Breast epithelium (tissue), 3 donors: ENCODE measurements around the gene NCDN.

ENCODE experiments used
- POLR2A ChIP-seq: fragments of 450-650 bp; IDR thresholded peaks from one replicate; pipeline ENCODE4 v1.6.1; 2016; ENCODE audit warnings: antibody characterized with exemption, mild to moderate bottlenecking, moderate library complexity
- TF ChIP-seq, protein P1 (sequence below), 3 donors: fragments of 450-650 bp; IDR thresholded peaks; one replicate each; pipeline ENCODE4 v1.5.1; 2016 to 2017; ENCODE audit warnings: antibody characterized with exemption in 3 of 3, mild to moderate bottlenecking in 3 of 3, moderate library complexity in 3 of 3

GRCh38 chr1:35537806-35538205 is 19.8 kb upstream of the NCDN start:
- TF ChIP-seq, protein P1, sequence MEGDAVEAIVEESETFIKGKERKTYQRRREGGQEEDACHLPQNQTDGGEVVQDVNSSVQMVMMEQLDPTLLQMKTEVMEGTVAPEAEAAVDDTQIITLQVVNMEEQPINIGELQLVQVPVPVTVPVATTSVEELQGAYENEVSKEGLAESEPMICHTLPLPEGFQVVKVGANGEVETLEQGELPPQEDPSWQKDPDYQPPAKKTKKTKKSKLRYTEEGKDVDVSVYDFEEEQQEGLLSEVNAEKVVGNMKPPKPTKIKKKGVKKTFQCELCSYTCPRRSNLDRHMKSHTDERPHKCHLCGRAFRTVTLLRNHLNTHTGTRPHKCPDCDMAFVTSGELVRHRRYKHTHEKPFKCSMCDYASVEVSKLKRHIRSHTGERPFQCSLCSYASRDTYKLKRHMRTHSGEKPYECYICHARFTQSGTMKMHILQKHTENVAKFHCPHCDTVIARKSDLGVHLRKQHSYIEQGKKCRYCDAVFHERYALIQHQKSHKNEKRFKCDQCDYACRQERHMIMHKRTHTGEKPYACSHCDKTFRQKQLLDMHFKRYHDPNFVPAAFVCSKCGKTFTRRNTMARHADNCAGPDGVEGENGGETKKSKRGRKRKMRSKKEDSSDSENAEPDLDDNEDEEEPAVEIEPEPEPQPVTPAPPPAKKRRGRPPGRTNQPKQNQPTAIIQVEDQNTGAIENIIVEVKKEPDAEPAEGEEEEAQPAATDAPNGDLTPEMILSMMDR (IDR thresholded peaks at IDR 0.05): no peak
- no peak for TF ChIP-seq POLR2A
